ENCODE data around the gene PHLDA3. TPM values are rescaled to one million over a fixed set of nuclear protein-coding genes. Genes with fewer than 3 reads are reported as not detected.
A peak's percentile ranks its signal among the peaks of the same experiment; 100 is the strongest.

The PHLDA3 gene
- total RNA-seq, 1 experiment from 2014 or later = 10.5 TPM

DNA sequence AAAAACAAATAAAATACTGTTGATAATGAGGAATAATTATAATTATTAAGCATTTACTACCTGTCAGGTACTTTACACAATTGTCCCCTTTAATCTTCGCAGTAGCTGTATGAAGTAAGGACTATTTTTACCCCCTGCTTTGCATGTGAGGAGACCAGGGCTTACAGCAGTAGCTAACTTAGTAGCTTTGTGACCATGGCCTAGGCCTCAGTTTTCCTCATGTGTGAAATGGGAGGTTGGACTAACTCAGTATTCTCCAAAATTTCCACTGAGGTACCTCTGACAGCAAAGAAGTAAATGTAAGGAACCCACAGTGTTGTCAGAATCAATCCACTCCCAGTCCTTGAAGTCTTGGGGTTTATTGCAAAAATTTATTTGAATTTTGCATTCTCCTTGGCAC is 41.7 kb upstream of the PHLDA3 start:
- CTCF ChIA-PET = interaction anchor here (0.6 kb wide), 1 partner anchor 94 kb away, joined by 3 read pairs; no protein-coding TSS in a partner anchor
- peaks cover 37% of the 10 kb centered on the region for H3K4me1 Mint-ChIP-seq (ENCODE audit: low read depth, unreplicated experiment)

DNA sequence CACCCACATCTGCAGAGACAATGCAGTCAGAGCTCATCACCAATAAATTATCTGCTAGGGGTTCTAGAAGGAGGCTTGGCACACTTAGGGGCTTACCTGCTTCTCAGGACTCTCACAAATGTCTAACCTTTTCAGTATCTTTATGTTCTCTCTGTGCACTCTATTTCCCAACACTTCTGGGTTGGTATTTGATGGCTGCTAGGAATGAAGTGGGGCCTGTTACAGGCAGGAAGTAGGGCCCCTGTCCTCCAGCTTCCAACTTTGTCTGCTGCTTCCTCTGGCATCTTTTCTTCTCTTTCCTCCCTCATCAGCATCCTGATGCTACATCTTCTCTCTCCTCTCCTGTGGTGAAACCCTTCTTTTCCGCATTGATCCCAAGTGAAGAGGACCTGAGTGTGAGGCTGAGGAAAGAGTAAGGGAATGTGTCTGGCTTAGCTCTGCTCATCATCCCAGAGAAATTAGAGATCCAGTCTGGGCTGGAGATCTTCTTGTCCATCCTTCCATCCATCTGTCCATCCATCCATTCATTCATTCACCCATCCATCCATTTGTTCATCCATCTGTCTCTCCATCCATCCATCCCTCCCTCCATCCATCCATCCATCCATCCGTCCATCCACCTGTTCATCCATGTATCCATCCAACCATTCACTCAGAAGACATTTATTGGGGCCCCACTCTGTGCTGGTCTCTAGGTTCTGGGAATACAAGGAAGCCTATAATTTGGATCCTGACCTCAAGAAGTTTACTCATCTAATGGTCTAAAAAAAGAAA is 40.8 kb upstream of the PHLDA3 start:
- H3K4me3 ChIP-seq (ENCODE audit: low read depth, low read length) = no peak overlapping the region
- peak overlapping the region; percentile 57 for H3K27ac Mint-ChIP-seq (ENCODE audit: unreplicated experiment)
- H3K9me3 Mint-ChIP-seq (ENCODE audit: unreplicated experiment) = no peaks in the 10 kb centered on the region
- H3K4me3 Mint-ChIP-seq (ENCODE audit: unreplicated experiment) = no peak overlapping the region
- ChIA-PET CTCF (interaction anchor here (1.5 kb wide), 1 partner anchor 28 kb away, joined by 4 read pairs; no protein-coding TSS in a partner anchor), POLR2A (no interaction called here)
- peaks cover 48% of the 10 kb centered on the region for H3K4me1 ChIP-seq
- no peaks in the 10 kb centered on the region for H3K27me3 ChIP-seq (replicated peaks; ENCODE audit: control insufficient read depth, insufficient read depth, low read length)
- H3K36me3 Mint-ChIP-seq (ENCODE audit: insufficient read depth, unreplicated experiment) = no peaks in the 10 kb centered on the region
- no TSS peak for BruUV-seq (replicated peaks)
- peaks cover 37% of the 10 kb centered on the region for H3K4me1 Mint-ChIP-seq (ENCODE audit: low read depth, unreplicated experiment)
- DNase-seq = no peak
- H3K27me3 Mint-ChIP-seq (ENCODE audit: insufficient read depth, unreplicated experiment) = no peaks in the 10 kb centered on the region
- H3K9me3 ChIP-seq = no peaks in the 10 kb centered on the region
- TF ChIP-seq, protein P1, sequence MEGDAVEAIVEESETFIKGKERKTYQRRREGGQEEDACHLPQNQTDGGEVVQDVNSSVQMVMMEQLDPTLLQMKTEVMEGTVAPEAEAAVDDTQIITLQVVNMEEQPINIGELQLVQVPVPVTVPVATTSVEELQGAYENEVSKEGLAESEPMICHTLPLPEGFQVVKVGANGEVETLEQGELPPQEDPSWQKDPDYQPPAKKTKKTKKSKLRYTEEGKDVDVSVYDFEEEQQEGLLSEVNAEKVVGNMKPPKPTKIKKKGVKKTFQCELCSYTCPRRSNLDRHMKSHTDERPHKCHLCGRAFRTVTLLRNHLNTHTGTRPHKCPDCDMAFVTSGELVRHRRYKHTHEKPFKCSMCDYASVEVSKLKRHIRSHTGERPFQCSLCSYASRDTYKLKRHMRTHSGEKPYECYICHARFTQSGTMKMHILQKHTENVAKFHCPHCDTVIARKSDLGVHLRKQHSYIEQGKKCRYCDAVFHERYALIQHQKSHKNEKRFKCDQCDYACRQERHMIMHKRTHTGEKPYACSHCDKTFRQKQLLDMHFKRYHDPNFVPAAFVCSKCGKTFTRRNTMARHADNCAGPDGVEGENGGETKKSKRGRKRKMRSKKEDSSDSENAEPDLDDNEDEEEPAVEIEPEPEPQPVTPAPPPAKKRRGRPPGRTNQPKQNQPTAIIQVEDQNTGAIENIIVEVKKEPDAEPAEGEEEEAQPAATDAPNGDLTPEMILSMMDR (IDR thresholded peaks at IDR 0.05; ENCODE audit: insufficient read depth in 1 of 2, low read depth in 1 of 2, low read length in 1 of 2, severe bottlenecking in 1 of 2, unreplicated experiment in 1 of 2) = no peak
- H3K36me3 ChIP-seq (ENCODE audit: control insufficient read depth, insufficient read depth, low read length) = no peaks in the 10 kb centered on the region
- intact Hi-C loops (cut with micrococcal nuclease; ENCODE audit: unreplicated experiment) = no loop called here

More for the DNA sequence above, 41.7 kb upstream of the PHLDA3 start:
- Mint-ChIP-seq H3K27ac (ENCODE audit: unreplicated experiment) (no peak overlapping the region), H3K9me3 (ENCODE audit: unreplicated experiment) (no peaks in the 10 kb centered on the region), H3K4me3 (ENCODE audit: unreplicated experiment) (no peak overlapping the region), H3K27me3 (ENCODE audit: insufficient read depth, unreplicated experiment) (no peaks in the 10 kb centered on the region), H3K36me3 (ENCODE audit: insufficient read depth, unreplicated experiment) (no peaks in the 10 kb centered on the region)
- TF ChIP-seq, protein P1 (IDR thresholded peaks at IDR 0.05; ENCODE audit: insufficient read depth in 1 of 2, low read depth in 1 of 2, low read length in 1 of 2, severe bottlenecking in 1 of 2, unreplicated experiment in 1 of 2) = no peak
- intact Hi-C loops (cut with micrococcal nuclease; ENCODE audit: unreplicated experiment) = no loop called here
- no peaks in the 10 kb centered on the region for H3K36me3 ChIP-seq (ENCODE audit: control insufficient read depth, insufficient read depth, low read length)
- H3K4me1 ChIP-seq = peaks cover 48% of the 10 kb centered on the region
- H3K4me3 ChIP-seq (ENCODE audit: low read depth, low read length) = no peak overlapping the region
- no TSS peak for BruUV-seq (replicated peaks)
- DNase-seq = no peak
- H3K27me3 ChIP-seq (replicated peaks; ENCODE audit: control insufficient read depth, insufficient read depth, low read length) = no peaks in the 10 kb centered on the region
- H3K9me3 ChIP-seq = no peaks in the 10 kb centered on the region
- POLR2A ChIA-PET = no interaction called here

DNA sequence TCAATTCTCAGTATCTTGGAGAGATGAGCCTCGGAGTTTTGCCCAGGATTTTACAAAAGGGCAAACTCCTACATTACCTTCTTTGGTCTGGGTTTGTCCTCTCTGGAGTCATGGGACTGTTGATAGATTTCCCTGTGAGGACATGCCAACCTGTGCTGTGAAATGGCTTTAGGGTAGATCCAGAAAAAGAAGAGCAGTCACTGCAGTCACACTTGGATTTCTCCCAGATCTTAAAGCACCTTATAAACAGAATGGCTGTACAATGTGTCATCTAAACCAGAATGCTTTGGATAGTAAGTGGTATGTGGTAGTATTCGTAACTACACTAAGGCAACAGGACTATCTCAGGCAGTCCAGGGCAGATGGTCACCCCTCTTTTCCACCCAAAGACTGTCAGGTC is 39.8 kb upstream of the PHLDA3 start:
- Mint-ChIP-seq H3K27ac (ENCODE audit: unreplicated experiment) (no peak overlapping the region), H3K9me3 (ENCODE audit: unreplicated experiment) (no peaks in the 10 kb centered on the region), H3K4me3 (ENCODE audit: unreplicated experiment) (no peak overlapping the region), H3K27me3 (ENCODE audit: insufficient read depth, unreplicated experiment) (no peaks in the 10 kb centered on the region), H3K4me1 (ENCODE audit: low read depth, unreplicated experiment) (peaks cover 29% of the 10 kb centered on the region), H3K36me3 (ENCODE audit: insufficient read depth, unreplicated experiment) (peaks cover 1% of the 10 kb centered on the region)
- BruUV-seq (replicated peaks) = no TSS peak
- DNase-seq = no peak
- no peaks in the 10 kb centered on the region for H3K27me3 ChIP-seq (replicated peaks; ENCODE audit: control insufficient read depth, insufficient read depth, low read length)
- no peak overlapping the region for H3K4me3 ChIP-seq (ENCODE audit: low read depth, low read length)
- peaks cover 48% of the 10 kb centered on the region for H3K4me1 ChIP-seq
- intact Hi-C loops (cut with micrococcal nuclease; ENCODE audit: unreplicated experiment) = no loop called here
- TF ChIP-seq, protein P1 (IDR thresholded peaks at IDR 0.05; ENCODE audit: insufficient read depth in 1 of 2, low read depth in 1 of 2, low read length in 1 of 2, severe bottlenecking in 1 of 2, unreplicated experiment in 1 of 2) = no peak
- CTCF ChIA-PET = interaction anchor here (1.5 kb wide), 1 partner anchor 27 kb away, joined by 4 read pairs; no protein-coding TSS in a partner anchor
- no peaks in the 10 kb centered on the region for H3K9me3 ChIP-seq
- no peaks in the 10 kb centered on the region for H3K36me3 ChIP-seq (ENCODE audit: control insufficient read depth, insufficient read depth, low read length)
- POLR2A ChIA-PET = no interaction called here
